GM15510 (cell line): ENCODE measurements around the gene CCDC116.

ENCODE experiments used
- POLR2A ChIP-seq: IDR thresholded peaks from 3 replicates; pipeline ENCODE4 v1.6.1; 2011; ENCODE audit warnings: borderline replicate concordance; ENCODE audit not compliant: insufficient read length; ENCODE audit errors: extremely low read depth

CCDC116 gene

GRCh38 chr22:21626735-21627469 is 5.7 kb upstream of the CCDC116 start:
- no peak for TF ChIP-seq POLR2A

DNA sequence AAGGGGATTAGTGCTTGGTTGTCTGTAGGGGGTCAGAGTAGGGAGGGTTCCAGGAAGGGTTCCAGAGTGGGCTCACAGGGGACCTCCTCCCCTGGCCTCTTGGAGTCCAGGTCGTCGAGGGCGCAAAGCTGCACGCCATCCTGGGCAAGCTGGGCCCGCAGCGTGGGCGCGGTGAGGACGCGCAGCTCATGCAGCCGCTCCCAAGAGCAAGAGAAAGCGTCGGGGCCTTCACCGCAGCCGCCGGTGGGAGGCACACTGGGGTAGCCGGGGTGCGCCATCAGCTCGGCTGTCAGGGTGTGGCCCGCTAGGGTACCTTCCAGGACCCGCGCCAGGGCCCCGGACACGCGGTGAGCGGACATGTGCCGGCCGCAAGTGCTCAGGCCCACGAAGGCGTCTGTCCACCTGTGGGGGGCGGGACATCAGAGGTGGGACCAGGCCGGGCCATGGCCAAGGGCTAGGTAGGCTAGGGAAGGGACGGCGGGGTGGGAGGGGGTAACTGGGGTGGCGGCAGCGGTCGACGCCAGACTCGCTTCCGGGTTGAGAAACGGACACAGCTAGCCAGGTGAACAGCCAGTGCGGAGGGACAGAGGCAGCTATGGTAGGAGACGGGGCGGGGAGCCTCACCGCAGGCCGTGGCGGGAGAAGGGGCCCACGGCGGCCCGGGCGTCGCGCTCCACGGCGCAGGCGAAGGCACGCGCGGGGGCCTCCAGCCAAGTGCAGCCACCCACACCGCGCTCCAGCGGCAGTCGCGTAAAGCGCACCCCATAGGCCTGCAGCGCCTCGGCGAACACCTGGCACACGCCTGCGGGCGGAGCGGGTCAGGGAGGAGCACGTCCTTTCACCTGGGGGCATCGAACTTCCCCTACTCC is 3.9 kb upstream of the CCDC116 start:
- TF ChIP-seq POLR2A, result no peak

DNA sequence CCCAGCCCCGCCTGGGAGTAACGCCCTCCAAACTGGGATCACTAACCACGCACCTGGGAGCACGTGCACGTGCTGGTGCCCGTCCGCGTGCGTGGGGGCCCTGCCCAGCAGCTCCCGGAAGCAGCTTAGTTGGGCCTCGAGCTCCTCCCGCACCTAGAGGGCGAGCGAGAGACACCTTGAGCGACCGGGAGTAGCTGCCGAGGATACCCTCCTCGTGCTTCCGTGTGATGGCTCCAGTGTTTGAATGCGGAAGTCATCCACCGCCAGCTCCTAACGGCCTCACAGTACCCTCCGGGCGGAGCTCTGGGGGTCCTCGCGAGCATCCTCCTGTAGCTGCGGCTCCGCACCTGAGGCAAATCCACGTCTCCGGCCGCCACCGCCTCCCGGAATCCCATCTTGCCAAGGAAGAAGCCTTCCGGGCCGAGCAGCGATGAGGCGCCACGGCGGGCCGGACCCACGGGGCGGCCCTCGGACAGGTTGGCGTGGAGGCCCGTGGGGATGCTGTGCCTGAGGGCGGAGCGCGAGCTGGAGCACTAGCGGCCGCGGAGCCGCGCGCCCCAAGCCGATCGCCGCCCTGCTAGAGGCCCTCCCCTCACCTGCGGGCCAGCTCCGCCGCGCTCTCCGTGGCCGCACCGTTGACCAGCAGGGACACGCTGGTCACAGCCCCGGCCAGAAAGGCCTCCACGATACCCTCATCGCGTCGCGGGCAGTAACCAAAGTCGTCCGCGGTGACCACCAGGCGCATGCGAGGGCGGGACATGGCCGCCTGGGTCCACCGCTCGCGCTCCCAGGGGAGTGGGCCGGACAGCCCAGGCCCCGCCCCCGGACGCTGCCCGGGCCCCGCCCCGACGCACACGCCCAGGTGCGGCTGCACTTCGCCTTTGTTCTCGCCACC is 3.1 kb upstream of the CCDC116 start, which contains the start of gene YDJC:
Gene YDJC, minus strand, starts transcription at position 768 of the 895 bp plus-strand sequence. Its CDS starts 8 bp downstream, at position 760.
- TF ChIP-seq POLR2A, result peak; percentile 78

DNA sequence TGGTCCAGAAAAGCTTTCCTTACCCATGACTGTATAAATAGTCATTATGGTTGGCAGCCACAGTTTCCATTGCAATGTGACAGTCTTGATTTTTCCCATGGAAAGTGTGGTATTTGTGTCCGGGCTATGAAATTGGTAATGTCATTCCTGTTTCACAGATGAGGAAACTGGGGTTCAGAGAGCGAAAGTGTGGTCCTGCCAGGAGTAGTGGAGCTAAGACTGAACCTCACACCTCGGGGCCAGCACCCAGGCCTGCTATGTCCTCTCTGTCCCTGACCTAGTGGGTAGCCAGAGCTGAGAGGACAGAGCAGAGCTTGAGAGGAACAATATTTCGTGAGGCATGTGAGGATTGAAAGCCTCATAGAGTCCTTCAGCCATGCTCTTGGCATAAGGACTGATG is 1.5 kb upstream of the CCDC116 start:
- no peak for TF ChIP-seq POLR2A

- TF ChIP-seq POLR2A, result no peak
Measured at GRCh38 chr22:21632931-21633330, 371 bp downstream of the CCDC116 start.

DNA sequence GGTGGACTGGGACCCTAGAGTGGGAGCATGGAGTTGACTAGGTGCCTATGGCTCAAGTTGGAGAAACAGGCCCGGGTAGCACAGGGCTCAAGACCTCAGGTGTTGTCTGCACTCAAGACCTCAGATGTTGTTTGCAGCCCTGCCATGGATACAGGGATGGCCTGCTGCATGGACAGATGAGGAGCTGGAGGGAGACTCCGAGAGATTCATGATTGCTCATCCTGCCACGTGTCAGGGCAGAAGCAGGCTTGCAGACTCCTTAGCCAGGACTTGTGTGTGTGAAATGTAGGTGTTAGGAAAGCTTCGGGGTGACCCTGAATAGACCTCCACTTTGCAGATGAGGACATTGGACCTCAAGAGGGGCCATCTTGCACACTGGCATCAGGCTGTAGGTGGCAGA is 921 bp downstream of the CCDC116 start:
- TF ChIP-seq POLR2A, result no peak

GRCh38 chr22:21634081-21634480 is 1.5 kb downstream of the CCDC116 start:
- no peak for TF ChIP-seq POLR2A

GRCh38 chr22:21634844-21635243 is 2.3 kb downstream of the CCDC116 start:
- TF ChIP-seq POLR2A, result no peak

GRCh38 chr22:21635771-21636510 is 3.4 kb downstream of the CCDC116 start:
- no peak for TF ChIP-seq POLR2A

DNA sequence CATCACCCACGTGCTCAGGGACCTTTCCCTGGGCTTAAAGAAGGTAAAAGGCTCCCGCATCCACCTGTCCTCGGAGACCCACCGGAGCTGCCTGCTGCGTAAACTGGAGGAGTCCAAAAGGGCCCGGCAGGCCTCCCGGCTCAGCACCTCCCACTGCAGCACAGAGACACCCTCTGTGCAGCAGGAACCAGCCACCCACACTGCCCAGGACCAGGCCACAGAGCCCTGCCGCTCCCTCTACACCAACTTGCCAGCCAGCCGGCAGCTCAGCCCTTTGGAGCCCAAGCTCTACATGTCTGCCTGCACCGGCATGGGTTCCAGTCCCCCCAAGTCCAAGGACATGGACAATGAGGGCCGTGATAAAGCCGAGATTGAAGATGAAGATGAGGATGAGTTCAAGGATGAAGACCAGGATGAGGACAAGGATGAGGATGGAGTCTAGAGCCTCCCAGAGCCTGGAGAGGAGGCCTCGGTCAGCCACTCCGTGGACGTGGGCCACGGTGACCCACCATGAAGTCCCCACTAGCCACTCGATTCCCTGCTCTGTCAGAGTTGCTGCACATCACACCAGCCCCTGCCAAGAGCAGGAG is 4.2 kb downstream of the CCDC116 start:
- TF ChIP-seq POLR2A, result no peak

DNA sequence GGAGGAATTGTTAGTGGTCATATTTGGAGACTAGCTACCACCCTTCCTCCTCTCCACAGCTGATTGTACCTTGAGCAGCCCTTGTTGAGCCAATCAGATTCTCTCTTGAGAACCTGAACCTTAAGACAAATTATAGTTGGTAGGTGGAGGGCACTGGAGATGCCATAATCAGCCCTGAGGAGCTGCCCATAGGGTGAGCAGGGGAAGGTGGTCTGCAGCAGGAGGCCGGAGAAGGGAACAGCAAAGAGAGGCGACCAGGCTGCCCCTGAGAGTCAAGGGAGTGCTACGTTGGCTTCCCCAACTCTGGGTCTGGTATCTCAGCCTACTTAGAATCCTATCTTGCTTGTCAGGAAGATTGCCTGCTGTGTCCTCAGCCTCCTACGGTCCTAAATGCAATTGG is 6.8 kb downstream of the CCDC116 start:
- TF ChIP-seq POLR2A, result no peak

GRCh38 chr22:21640810-21641209 is 8.2 kb downstream of the CCDC116 start:
- TF ChIP-seq POLR2A, result no peak

GRCh38 chr22:21641417-21641788 is 8.8 kb downstream of the CCDC116 start:
- TF ChIP-seq POLR2A, result no peak
